ENCODE data around the gene DDX1.

DNA sequence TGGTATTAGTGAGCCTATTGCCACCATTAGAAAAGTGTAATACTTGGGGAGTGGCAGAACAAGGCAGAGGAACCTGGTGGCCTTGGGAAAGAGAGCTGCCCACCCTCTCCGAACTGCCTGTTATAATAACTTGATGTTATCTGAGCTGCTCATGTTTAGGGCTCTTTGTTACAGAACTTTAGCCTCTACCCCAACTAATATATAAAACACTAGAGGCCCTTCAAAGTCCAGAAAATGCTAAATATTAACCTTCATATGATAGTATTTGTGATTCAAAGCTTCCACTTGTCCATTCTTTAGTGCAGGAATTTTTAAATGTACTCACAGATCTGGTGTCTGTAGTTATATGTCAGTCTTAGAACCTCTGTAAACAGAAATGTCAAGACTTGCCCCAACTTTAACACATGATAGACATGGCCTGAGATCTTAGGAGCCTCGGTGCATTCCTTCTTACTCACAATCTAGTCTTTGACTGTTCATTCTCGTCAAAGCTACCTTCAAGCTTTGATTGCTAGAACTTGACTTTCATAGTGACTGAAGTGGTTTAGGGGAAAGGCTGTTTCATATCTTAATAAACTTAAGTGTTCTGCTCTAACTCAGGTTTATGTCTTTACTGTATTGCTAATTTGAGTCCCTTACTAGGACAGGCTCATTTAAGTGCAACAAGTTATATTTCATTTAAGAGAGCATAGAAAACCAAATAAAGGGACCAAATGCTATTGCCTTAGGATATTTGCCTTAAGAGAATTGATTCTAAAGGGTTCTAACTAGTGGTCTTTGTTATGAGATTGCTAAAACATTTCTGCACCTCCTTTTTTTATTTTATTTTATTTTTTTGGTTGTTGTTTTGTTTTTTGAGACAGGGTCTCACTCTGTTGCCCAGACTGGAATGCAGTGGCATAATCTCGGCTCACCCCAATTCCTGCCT, 41.6 kb downstream of the DDX1 start:
- TF ChIP-seq POLR2A (IDR thresholded peaks at IDR 0.05; ENCODE audit: low read length), result no peak
- TF ChIP-seq GATA1 (IDR thresholded peaks at IDR 0.05; ENCODE audit: low read depth, low read length), result no peak
